ENCODE results near the gene MLPH.

Gene MLPH

DNA sequence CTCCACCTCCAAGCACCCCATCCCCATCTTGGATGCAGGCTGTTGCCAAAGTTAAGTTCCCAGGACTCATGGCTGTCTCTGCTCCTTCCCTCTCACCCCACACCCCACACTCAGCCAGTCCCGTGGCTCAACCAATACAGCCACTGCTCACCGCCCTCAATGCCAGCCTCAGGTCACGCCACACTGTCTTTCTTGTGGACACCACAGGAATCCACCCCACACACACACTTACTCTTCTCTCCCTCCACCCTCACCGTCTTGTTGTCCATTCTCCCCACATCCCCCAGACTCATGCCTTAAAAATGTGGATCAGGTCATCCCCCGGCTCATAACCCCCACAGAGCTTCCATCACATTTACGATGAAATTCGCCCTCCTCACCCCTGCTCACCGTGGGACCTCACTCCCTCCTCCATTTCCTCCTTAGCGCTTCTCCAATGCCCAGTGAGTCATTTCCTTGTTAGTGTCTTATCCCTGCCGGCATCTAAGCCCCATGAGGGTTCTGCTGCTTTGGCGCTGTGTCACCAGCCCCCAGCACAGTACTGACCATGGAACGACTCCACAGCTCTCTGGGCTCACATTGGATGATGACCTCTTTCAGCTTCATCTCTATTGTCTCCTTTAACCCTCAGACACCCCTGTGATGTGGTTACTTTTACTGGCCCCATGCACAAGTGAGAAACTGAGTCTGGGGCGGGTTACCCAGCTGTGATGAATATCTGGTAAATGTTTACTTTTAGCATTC, 13.8 kb downstream of the MLPH start:
- DNase-seq (ENCODE audit: low read depth in 2 of 2), result no peak

GRCh38 chr2:237501892-237502513, 15.0 kb downstream of the MLPH start:
- DNase-seq (ENCODE audit: low read depth in 2 of 2), result no peak

DNA sequence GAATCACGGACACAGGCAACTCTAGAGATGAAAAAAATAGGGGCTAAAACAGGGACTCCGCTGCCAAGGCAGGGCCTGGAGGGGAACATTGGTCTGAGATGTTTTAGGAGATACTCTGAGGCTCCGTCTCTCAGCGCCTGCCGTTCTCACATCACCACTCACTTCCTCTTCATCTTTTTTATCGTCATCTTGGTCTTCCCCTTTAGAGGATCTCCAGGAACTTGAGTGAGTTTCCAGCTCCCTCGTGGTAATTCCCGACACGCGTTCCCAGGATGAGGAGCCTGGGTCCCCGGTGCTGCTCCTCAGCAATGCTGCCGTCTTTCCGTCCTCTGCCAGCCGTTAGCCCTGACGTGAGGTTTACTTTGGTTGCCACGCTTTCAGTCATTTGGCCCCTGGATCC, 16.1 kb downstream of the MLPH start:
- DNase-seq (ENCODE audit: low read depth in 2 of 2), result no peak

DNA sequence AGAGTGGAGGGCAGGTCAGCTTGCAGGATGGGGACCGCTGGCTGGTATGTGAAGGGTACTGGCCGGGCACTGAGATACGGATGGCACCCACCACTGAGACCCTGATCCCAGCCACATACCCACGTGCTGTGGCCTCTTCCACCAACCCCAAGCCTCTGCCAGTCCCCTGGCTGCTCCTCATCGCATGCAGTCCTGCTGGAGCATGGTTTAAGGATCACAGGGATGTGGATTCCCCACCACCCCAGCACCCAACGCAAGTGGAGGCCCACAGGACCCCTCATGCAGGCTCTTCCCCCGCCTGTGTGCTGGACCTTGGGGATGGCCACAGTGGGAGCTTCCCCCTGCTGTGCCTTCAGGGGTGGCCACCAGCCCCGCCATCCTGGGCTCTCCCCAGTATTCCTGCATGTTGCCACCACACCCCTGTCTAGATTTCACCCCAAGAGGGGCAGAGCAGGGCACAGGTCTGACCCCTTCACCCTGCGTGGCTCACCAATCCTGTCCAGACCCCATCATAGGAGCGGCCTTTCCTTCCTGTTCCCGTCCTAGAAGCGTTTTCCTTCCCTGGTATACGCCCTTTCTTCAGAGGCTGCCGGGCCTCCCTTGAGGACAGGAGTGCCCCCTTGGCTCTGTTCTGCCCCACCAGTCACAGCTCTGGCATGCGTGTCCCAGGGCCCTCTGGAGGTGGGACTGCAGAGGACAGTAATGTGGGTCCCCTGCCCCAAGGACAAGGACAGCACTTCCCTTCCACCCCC, 18.3 kb downstream of the MLPH start:
- no peak for DNase-seq (ENCODE audit: low read depth in 2 of 2)

DNA sequence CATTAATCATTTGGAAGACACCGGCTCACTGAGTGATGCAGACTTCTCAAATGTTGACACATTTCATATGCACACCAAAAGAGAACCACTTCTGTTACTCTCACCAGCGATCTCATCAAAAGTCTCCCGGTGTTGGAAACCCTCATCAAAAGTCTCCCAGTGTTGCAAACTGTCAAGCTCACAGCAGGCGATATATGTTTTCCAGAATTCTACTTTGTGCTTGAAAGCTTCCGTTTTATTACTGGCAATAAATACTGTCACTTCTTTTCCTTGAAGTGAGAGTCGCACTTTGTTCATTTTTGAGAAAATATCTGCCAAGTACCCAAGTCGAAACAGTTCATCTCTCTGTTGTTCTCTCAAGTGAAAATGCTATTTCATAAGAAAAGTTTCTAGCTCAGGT, 20.5 kb downstream of the MLPH start:
- DNase-seq (ENCODE audit: low read depth in 2 of 2), result no peak

- no peak for DNase-seq (ENCODE audit: low read depth in 2 of 2)
These were observed 21.3 kb downstream of the MLPH start for GRCh38 chr2:237508361-237508760.

DNA sequence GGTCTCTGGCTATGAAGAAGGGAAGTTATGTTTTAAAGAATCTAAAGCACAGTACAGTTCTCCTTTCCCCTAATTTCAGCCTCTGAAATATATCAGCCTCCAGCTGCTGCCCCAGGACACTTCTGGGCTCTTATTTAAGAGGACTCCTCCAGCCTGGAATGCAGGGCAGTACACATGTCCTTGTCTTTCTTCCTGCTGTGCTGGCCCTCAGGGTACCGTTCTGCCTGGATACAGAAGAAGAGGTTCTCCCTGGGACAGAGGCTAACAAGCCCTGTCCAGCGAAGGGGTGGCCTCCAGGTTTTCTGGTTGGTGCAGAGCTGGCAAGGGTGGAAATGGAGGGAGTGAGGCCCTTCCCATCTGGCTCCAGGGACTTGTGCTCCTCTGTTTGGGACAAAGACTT, 22.1 kb downstream of the MLPH start:
- DNase-seq (ENCODE audit: low read depth in 2 of 2), result no peak

GRCh38 chr2:237509905-237510304, 22.9 kb downstream of the MLPH start:
- no peak for DNase-seq (ENCODE audit: low read depth in 2 of 2)

DNA sequence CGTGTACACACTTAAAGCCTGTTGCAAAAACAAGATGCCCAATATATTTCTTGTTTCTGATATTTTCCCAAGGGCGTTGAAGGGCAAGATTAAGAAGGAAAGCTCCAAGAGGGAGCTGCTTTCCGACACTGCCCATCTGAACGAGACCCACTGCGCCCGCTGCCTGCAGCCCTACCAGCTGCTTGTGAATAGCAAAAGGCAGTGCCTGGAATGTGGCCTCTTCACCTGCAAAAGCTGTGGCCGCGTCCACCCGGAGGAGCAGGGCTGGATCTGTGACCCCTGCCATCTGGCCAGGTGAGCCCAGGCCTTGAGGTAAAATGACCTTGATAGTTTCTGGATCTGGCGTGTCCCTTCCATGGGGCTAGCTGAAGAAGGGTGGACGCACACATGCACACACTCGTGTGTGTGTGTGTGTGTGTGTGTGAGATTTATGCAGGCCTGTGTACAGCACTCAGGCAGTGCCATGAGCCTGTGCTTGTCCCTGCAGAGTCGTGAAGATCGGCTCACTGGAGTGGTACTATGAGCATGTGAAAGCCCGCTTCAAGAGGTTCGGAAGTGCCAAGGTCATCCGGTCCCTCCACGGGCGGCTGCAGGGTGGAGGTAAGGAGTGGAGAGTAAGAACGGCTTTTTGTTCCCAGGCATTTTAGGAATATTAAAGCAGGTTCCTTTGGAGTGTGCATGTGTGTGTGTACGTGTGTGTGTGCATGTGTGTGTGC, 23.6 kb downstream of the MLPH start:
- DNase-seq (ENCODE audit: low read depth in 2 of 2), result no peak

GRCh38 chr2:237511433-237511832, 24.4 kb downstream of the MLPH start:
- no peak for DNase-seq (ENCODE audit: low read depth in 2 of 2)

- no peak for DNase-seq (ENCODE audit: low read depth in 2 of 2)
These were observed 24.9 kb downstream of the MLPH start for GRCh38 chr2:237511885-237512405.

GRCh38 chr2:237512774-237513466, 25.9 kb downstream of the MLPH start:
- DNase-seq (ENCODE audit: low read depth in 2 of 2), result peak; percentile 54 to 67

GRCh38 chr2:237513693-237514092, 26.6 kb downstream of the MLPH start:
- no peak for DNase-seq (ENCODE audit: low read depth in 2 of 2)

DNA sequence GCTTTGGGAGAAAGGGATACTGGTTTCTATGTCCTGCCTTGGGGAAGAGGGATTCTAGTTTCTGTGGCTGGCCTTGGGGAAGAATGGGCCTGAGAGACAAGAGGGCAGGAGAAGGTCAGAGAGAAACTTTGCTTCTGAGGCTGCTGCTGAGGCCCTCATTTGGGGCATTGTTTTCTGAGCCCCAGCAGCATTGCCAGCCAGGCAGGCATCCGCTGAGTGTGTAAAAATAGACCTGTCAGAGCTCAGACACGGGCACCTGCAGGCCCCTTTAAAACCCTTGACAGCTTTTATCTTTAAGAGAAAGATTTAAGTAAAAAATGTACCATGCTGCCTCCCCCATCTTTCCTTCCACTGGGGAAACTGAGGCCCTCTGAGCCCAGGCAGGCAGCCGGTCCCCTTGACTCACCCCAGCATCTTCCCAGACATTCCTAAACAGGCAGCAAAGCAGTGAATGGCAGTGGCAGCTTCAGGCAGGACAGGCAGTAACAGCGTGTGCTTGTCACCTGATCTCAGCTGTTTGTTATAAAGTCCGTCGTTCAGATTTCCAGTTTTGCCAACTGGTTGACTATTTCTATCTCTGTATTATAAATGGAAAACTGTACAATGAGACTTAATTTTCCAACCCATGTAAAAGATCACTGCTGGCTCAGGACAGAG, 27.6 kb downstream of the MLPH start:
- no peak for DNase-seq (ENCODE audit: low read depth in 2 of 2)

DNA sequence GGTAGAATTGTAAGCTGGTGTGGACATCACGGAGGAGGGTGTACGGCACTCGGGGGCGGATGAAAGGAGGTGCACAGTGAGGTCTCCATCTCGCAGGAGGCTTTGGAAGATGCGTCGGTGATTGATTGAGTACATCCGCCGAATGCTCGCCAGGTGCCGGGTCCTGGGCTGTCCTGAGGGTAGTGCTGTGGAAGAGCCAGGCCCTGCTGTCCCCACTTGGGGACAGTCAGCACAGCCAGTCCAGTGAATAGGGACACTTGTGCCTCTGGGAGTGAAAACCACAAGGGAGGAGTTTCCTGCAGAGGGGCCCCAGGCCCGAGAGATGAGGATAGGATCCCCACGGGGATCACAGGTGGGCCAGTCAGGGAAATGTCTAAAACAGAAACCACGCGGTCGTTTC, 28.1 kb downstream of the MLPH start:
- no peak for DNase-seq (ENCODE audit: low read depth in 2 of 2)

DNA sequence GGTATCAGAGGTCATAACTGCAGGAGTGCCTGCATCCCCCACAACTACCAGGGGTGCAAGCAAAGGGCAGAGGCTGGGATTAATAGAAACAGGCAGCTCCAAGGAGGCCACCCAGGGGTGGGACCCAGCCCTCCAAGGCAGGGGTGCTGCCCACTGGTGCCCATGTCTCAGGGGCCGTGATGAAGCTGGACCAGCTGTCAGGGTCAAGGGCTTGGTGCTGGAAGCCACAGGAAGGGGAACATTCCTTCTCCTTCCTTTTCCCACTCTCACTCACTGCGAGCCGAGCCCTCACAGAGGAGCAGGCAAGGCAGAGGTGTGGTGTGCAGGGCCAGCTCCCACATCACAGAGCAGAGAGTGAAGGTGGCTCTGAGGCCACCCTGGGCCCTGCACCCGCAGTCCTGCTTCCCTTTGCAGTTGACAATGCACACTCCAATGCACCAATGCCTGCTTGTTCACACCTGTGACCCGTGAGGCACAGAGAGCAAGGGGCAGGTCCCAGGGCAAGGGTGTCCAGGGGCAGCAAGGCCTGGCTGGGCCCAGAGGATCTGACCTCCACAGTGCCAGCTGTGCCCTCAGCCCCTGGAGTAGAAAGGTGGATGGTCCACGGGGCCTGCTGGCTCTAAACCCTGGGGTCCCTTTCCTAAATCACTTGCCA, 28.7 kb downstream of the MLPH start:
- DNase-seq (ENCODE audit: low read depth in 2 of 2), result no peak

- no peak for DNase-seq (ENCODE audit: low read depth in 2 of 2)
These were observed 30.1 kb downstream of the MLPH start for GRCh38 chr2:237517163-237517562.

GRCh38 chr2:237517990-237518389, 30.9 kb downstream of the MLPH start:
- no peak for DNase-seq (ENCODE audit: low read depth in 2 of 2)

- DNase-seq (ENCODE audit: low read depth in 2 of 2), result no peak
These were observed 32.6 kb downstream of the MLPH start for GRCh38 chr2:237519506-237520245.

DNA sequence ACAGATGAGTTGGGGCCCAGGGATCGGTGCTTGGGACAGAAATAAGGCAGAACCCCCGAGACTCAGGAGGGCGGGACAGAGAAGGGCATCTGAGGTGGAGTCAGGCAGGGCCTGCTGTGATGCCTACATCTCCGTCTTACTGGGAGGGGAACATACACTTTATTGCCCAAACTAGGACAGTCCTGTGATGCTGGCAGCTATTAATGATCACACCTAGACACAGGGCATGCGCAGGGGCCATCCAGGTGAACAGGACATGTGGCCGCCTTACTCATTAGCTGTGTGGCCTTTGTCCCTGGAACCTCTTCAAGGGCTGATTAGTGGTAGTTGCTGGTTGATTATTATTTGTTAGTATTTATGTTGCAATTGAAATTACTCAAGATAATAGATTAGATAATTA, 33.2 kb downstream of the MLPH start:
- DNase-seq (ENCODE audit: low read depth in 2 of 2), result no peak
